ENCODE data around the gene ZC3HAV1.

Gene ZC3HAV1

DNA sequence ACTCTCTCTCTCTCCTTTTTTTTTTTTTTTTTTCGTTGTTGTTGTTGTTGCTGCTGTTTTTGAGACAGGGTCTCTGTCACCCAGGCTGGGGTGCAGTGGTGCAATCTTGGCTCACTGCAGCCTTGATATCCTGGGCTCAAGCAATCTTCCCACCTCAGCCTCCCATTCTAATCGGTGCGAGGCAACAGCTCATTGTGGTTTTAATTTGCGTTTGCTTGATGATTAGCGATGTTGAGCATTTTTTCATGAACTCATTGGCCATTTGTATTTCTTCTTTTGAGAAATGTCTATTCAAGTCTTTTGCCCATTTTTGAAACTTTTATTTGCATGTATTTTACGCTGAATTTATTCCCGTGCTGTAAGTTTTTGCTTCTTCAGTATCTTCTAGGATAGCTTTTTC, 60.4 kb downstream of the ZC3HAV1 start:
- in situ Hi-C loops (cut with HindIII; ENCODE audit: low sequenced_read_pairs) = no loop called here
- TF ChIP-seq, protein P1, sequence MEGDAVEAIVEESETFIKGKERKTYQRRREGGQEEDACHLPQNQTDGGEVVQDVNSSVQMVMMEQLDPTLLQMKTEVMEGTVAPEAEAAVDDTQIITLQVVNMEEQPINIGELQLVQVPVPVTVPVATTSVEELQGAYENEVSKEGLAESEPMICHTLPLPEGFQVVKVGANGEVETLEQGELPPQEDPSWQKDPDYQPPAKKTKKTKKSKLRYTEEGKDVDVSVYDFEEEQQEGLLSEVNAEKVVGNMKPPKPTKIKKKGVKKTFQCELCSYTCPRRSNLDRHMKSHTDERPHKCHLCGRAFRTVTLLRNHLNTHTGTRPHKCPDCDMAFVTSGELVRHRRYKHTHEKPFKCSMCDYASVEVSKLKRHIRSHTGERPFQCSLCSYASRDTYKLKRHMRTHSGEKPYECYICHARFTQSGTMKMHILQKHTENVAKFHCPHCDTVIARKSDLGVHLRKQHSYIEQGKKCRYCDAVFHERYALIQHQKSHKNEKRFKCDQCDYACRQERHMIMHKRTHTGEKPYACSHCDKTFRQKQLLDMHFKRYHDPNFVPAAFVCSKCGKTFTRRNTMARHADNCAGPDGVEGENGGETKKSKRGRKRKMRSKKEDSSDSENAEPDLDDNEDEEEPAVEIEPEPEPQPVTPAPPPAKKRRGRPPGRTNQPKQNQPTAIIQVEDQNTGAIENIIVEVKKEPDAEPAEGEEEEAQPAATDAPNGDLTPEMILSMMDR (IDR thresholded peaks at IDR 0.05; ENCODE audit: low read depth, low read length) = no peak

DNA sequence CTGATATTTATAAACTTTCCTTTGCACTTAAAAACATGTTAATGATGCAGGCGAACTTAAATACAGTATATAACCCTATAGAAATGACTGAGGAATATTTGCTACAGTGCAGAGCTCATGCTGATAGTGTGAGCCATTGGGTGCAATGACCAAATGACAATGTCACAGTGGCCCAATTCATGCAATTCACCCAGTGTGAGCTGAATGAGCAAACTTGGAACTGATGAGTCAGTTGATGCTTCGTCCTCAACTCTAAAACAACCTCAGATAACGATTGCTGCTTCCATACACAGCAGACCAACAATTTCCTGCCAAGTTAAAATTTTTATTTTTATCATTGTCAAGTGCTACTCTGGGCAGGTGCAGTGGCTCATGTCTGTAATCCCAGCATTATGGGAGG, 61.5 kb downstream of the ZC3HAV1 start:
- no peak for DNase-seq (ENCODE audit: low read depth, low spot score)
- in situ Hi-C loops (cut with HindIII; ENCODE audit: low sequenced_read_pairs) = no loop called here
- TF ChIP-seq, protein P1 (IDR thresholded peaks at IDR 0.05; ENCODE audit: low read depth, low read length) = no peak
- no peak overlapping the region for H3K4me3 ChIP-seq (ENCODE audit: low read depth, low read length)

More for the DNA sequence above, 60.4 kb downstream of the ZC3HAV1 start:
- H3K4me3 ChIP-seq (ENCODE audit: low read depth, low read length) = no peak overlapping the region
- DNase-seq (ENCODE audit: low read depth, low spot score) = no peak

DNA sequence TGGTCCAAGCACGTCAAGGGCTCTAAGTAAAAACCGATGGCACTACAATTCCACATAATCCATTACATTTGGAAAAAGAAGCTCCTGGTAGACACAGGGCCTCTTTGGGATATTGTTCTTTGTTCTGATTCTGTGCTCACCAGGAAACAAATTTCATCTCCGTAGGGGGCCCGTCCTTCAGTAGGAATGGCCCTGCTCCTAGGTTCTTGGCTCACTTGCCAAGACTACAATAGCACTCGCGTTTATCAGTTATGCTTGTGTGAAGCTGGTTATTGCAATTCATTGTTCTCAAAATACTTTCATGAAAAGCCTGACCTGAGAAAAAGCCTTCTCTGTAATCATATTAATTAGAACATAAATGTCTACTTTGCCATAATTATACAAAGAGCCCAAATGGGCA, 63.4 kb downstream of the ZC3HAV1 start:
- TF ChIP-seq, protein P1 (IDR thresholded peaks at IDR 0.05; ENCODE audit: low read depth, low read length) = no peak
- no peak overlapping the region for H3K4me3 ChIP-seq (ENCODE audit: low read depth, low read length)
- no peak for DNase-seq (ENCODE audit: low read depth, low spot score)
- in situ Hi-C loops (cut with HindIII; ENCODE audit: low sequenced_read_pairs) = no loop called here

DNA sequence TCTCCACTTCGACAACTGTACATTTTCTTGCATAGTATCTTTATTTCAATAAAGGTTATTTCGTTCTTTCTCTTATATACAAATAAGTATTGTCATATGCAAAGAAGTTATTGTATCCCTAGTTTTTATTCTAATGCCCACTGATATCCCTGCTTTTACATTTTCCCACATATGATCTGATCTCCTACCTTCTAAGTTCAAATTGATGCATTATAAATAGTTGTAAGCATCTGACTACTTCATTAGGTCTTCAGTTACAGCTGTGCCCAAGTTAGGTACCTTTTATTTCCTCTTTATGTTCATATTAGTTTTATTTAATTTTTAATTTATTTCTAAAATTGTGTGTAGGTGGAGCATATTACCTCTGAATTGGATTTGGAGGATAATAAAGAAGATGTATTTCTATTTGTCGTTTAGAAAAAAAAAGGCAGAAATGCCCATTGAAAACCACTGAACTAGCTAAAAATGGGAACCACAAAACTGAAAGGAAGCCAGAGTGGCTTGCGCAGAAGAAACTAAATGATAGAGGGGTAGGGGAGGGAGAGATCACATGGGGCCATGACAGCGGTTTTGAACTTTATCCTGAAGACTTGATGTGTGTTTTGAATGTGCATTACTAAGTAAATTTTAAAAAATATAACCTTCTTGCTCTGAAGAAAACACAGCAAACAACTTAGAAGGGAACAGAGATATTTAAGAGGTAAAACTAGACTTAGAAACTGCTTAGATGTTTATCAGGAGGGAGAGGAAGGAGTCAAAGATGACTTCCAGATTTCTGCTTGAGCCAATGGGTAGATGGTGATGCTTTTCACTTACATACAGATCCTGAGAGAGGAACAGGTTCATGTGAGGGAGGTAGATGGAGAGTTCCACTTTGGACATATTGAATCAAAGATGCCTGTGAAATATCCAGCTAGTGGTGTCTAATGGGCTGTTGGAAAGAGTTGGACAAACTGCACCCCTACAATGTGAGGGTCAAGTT, 64.4 kb downstream of the ZC3HAV1 start:
- DNase-seq (ENCODE audit: low read depth, low spot score) = no peak
- H3K4me3 ChIP-seq (ENCODE audit: low read depth, low read length) = no peak overlapping the region
- in situ Hi-C loops (cut with HindIII; ENCODE audit: low sequenced_read_pairs) = no loop called here
- TF ChIP-seq, protein P1 (IDR thresholded peaks at IDR 0.05; ENCODE audit: low read depth, low read length) = no peak

DNA sequence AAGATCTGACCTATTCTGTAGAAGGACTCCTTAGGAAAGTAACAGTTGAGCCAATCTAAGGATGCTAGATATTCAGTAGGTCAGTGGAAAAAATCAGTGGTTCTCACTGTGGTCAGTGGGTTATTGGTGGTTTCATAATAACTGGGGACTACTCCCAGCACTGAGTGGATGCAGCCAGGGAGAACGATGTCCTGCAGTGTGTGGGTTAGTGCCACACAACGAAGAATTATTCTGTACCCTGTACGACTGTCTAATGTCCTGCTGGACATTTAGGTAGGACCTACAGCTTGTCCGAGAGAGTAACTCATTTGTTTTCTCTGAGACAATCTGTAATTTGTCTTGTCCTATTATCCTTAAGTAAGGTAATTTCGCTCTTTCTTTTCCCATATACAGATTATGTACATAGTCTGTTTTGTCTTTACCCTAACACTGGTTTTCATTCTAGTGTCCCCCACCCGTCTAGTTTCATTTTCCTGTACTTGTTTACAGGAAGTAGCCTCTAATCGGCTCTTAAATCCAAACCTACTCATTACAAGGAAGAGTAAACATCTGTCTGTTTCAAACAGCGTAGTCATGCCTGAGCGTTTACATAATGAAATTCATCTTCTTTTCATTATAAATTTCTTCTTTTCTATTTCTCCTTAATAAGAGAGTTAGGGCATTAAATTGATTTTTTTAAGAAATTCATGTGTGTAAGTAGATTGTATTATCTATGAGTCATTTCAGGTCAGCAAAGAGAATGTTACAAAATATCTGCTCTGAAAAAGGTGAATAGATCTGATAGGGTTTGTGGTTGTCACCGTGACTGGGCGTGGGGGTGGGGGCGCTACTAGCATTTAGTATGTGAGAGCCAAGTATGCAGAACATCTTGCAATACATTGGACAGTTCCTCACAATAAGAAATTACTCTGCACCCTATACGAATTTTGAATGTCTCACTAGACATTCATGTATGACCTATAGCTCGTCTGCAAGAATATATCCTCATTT, 65.4 kb downstream of the ZC3HAV1 start:
- in situ Hi-C loops (cut with HindIII; ENCODE audit: low sequenced_read_pairs) = no loop called here
- no peak overlapping the region for H3K4me3 ChIP-seq (ENCODE audit: low read depth, low read length)
- DNase-seq (ENCODE audit: low read depth, low spot score) = no peak
- TF ChIP-seq, protein P1 (IDR thresholded peaks at IDR 0.05; ENCODE audit: low read depth, low read length) = no peak

DNA sequence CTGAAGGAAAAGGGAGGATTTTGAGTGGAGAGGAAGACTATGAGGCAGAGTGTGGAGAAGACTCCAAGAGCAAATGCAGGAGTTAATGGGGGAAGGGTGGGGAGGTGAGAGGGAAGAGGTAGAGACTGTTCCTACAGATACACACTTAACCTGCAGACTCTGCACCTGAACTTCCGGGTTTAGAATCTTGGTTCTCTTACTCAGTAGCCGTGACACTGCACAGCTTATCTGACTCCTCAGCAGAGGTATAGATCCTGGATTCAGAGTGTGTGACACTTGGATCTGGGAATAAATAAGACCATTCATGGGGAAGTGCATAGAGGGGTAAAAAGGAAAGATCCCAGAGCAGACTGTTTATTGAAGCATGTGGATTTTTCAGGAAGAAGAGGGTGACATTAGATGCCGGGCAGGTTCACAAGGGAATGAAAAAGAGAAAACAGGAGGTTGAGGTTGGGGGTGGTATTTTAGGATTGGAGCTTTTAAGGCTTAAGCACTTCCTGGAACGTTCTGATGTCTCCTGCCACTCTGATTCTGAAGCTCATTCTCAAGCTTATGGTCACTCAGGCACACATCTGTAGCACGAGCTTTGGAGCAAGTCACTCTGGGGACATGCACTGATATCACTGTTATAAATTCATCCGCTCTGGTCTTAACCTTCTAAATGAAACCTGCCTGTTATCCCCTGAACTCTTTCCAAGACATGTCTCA, 68.0 kb downstream of the ZC3HAV1 start:
- H3K4me3 ChIP-seq (ENCODE audit: low read depth, low read length) = no peak overlapping the region
- in situ Hi-C loops (cut with HindIII; ENCODE audit: low sequenced_read_pairs) = no loop called here
- TF ChIP-seq, protein P1 (IDR thresholded peaks at IDR 0.05; ENCODE audit: low read depth, low read length) = no peak
- no peak for DNase-seq (ENCODE audit: low read depth, low spot score)

Data from astrocyte of the spinal cord (primary cell).